ENCODE data around the gene ZNF609.
"Not testable (repeated sequence)": the region's sequence is repeated elsewhere in the genome, so short reads cannot be mapped to it uniquely, and the experiment has no call there.

Gene ZNF609

DNA sequence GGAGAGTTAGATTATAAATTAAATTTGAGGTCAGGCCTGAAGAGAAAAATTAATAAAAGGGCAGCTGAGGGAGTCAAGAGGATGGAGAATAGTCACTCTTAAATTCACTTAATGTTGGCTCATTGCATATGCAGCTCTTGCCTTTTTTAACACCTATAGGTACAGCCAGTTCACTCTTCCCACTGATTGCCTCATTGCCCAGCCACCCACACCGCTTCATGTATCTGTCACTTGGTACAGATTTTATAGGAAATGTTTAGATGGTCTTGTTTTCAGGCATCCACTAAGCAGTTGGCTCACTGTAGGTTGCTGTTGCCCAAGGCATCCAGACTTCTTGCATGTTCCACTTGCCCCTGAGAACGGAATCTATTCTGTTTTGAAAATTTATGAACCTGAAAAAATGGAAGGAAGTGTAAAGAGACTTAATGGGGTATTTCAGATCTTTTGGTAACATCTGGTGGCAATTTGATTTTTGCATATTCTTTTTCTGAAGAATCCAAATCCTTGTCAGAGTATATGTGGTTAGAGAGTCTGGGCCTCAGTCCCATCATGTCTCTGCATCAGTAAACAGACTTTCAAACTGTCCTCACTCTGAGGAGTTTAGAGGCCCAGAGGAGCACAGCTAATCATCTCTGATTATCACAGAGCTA is 163.1 kb downstream of the ZNF609 start:
- no peak for DNase-seq (ENCODE audit: low read depth)

DNA sequence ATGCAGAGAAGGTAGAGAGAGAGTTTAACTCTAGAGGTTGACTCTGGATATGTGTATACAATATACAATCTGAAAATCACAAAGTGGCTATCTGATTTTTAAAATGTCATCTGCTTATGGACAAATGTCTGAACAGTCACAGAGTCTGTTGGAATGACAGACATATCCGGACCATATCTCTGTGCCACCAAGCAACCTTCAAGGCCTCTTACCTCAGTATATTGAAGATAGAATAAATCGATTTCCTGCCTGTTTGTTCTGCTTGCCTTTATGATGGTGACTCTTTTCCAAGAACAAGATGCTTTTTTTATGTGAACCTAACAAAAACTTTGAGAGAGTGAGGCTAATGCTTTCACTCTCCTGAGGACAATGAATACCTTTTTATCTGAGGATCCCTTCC is 163.9 kb downstream of the ZNF609 start:
- no peak for DNase-seq (ENCODE audit: low read depth)

DNA sequence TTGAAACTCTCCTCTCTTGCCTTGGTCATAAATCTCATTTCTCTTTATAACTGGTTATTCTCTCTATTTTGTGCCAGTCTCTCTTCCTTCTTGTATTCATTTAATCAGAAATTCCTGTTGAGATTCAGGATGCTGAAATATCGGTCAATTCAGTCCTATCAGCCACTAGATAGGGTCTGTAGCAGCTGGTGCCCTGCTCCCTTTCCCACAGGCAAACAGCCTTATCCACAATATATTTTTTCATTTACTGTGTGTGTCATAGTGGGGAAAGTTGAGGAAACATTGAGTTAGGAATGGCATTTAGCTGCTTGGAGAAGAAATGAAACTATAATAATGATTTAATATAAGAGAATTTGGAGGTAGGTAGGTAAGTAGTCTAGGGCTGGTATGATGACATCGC is 168.7 kb downstream of the ZNF609 start:
- no peak for DNase-seq (ENCODE audit: low read depth)

DNA sequence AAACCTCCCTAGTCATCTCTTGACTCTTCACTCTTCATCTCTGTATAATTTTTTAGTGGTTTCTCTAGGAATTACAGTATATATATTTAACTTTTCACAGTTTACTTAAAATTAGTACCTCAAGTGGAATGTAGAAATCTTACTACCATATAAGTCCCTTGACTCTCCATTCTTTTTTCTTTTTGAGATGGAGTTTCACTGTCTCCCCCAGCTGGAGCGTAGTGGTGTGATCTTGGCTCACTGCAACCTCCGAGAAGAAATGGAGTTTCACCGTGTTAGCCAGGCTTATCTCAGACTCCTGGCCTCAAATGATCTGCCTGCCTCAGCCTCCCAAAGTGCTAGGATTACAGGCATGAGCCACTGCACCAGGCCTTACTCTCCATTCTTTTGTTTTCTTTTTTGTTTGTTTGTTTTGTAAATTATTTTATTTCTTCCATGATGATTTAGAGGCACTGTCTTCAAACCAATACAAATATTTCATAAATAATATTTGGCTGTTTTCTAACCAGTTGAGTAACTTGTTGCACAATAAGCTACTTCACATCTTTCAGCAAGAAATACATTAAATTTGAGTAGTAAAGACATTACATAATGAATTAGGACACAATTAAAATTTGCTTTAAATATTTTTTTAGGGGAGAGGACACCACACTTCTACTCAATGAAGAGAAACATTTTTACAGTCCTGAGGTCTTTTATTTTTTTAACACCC is 170.2 kb downstream of the ZNF609 start:
- no peak for DNase-seq (ENCODE audit: low read depth)

DNA sequence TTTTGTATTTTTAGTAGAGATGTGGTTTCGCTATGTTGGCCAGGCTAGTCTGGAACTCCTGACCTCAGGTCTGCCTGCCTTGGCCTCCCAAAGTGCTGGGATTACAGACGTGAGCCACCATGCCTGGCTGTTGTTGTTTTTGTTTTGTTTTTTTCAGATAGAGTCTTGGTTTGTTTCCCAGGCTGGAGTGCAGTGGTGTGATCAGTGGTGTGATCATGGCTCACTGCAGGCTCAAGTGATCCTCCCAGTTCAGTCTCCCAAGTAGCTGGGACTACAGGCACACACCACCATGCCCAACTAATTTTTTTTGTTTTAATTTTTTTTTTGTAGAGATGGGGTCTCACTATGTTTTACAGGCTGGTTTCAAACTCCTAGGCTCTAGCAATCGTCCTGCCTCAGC is 172.3 kb downstream of the ZNF609 start:
- DNase-seq (ENCODE audit: low read depth): not testable (repeated sequence)

DNA sequence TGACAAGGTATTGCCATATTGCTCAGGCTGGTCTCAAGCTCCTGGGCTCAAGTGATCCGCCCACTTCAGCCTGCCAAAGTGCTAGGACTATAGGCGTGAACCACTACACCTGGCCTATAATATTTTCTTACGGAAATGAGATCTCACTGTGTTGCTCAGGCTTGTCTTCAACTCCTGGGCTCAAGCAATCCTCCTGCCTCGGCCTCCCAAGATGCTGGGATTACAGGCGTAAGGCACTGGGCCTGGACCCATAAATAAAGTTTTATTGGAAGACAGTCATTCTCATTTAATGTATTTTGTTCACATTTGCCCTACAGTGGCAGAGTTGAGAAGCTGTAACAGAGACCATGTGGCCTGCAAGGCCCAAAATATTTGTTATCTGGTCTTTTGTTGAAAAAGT is 173.0 kb downstream of the ZNF609 start:
- no peak for DNase-seq (ENCODE audit: low read depth)

DNA sequence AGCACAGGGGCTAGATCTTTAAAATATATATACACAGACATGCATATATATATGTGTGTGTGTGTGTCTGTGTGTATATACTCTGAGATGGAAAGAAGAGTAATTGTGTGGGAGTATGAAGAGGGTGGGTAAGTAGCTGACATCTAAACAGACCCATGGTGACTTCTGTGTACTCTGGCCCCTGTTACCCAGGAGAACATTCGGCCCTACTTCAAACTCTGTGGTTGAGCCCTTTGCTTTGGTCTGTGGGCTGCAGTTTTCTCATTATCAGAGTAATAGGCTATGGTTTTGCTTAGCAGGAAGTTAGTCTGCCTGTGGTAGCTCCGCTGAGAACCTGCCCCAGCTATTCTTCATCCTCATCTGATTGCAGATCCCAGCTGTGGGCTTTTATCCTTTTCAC is 173.6 kb downstream of the ZNF609 start:
- no peak for DNase-seq (ENCODE audit: low read depth)

DNA sequence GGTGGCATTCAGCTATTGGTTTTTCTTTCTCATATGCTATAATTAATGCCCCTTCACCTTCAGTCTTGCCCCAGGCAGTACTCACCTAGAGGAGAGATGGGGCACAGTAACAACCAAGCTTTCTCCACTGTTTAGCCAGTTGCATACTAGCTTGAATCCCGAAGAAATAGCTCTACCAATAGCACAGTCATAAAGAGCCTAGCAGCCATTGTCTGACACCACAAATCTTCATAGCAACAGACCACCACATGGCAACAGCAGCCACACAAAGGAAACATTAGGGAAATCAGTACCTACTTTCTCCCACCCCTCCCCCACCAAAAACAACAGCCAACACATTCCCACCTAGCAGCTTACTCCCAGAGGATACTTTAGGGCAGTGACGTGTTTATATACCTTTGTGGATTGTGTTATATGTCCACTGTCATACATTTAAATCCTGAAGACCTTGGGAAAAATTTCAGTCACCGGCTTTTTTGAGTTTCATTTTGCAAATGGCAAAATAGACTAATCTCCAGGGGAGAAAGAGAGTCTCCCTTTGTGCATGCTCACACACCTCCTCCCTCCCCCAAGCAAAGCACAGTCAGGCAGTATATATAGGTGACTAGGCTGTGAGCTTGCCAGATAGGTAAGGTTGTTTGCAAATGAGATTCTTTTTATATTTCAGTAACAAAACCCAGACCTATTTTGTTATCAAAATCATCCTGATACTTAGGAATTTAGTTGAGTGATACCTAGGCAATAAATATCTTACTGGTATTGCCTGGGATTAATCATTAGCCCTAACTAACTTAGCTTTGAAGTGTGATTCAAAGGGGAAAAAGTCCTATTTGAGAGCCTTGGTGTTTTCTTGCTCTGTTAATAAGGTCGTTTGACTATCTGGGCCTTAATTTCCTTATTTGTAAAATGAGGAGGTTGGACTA is 174.5 kb downstream of the ZNF609 start:
- no peak for DNase-seq (ENCODE audit: low read depth)

DNA sequence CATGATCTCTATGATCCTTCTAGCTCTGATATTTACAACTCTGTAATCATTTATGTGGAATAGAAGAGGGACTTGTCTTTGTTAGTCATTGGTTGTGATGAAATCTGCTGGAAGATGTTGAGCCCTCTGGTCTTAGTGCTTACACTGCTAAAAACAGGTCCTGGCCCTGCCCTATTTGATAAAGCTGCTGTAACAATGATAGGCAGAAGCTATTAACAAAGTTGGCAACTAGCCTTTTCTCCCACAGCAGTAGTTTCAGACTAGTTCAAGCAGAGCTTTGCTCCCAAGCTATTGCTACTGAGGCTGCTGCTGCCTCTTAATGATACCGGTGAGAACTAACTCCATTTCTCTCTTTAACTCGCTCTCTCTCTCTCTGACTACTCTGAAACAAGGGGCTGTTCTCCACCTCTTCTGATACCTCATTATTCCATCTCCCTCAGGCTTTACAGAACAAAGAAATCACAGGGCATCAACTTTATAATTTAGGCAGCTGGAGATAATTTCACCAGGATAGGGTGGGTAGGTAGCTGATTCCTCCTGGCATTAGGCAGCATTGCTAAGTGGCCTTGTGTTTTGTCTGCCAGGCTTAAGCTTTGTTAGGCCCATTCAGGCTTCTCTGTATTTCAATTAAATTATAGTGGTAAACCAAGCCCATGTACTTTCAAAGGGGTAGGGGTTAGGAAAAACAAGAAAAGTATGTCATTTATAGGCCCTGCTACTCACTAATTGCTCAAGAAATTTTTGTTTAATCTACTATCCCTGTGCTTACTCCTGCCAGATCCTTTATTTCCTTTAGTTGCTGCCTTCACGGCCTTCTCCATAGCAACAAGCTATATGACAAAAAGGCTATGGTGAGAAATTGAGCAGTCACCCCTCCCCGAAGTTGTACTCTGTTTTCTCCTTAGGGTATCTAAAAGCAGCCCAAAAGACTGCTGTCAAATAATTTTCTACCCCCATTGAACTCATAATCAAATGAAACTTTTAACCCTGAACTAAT is 175.4 kb downstream of the ZNF609 start:
- DNase-seq (ENCODE audit: low read depth): no peak

DNA sequence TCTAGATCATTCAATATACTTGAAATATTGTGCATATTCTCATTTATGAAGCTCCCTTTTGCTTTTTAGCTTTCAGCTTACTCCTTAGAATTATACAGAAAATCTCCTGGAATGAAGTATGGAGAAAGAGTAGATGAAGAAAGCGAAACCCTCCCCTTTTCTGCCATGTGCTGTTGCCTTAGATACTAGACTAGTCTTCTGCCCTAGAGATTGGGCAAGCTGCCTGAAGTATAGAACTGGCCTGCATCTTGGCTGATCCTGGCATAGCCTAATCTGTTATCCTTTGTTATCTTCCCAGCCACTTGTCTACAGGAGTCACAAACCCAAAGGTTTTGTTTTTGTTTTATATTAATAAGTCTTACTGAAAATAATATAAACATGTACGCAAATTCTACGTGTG is 176.2 kb downstream of the ZNF609 start:
- no peak for DNase-seq (ENCODE audit: low read depth)

DNA sequence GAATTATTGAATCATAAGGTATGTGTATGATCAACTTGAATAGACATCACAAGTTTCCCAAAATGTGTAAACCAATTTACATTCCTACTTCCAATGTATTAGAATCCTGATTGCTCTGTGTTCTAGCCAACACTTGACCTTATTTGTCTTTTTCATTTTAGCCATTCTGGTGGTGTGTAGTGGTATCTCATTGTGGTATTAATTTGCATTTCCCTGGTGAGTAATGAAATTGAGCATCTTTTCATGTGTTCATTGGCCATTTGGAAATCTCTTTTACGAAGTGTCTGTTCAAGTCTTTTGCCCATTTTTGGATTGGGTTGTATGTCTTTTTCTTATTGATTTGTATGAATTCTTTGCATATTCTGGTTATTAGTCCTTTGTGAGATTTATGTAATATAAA is 177.0 kb downstream of the ZNF609 start:
- no peak for DNase-seq (ENCODE audit: low read depth)

DNA sequence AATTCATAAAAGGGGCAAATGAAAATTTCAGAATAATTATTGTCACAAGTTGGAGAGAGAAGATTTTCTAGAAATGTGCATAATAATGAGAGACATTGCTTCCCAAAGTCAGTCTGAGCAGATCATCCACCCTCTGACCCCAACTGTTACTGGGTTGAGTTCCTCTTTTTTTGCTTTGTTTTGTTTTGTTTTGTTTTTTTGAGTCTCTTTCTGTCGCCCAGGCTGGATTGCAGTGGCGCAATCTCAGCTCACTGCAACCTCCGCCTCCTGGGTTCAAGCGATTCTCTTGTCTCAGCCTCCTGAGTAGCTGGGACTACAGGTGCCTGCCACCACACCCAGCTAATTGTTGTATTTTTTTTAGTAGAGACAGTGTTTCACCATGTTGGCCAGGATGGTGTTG is 179.4 kb downstream of the ZNF609 start:
- not testable (repeated sequence) for DNase-seq (ENCODE audit: low read depth)

DNA sequence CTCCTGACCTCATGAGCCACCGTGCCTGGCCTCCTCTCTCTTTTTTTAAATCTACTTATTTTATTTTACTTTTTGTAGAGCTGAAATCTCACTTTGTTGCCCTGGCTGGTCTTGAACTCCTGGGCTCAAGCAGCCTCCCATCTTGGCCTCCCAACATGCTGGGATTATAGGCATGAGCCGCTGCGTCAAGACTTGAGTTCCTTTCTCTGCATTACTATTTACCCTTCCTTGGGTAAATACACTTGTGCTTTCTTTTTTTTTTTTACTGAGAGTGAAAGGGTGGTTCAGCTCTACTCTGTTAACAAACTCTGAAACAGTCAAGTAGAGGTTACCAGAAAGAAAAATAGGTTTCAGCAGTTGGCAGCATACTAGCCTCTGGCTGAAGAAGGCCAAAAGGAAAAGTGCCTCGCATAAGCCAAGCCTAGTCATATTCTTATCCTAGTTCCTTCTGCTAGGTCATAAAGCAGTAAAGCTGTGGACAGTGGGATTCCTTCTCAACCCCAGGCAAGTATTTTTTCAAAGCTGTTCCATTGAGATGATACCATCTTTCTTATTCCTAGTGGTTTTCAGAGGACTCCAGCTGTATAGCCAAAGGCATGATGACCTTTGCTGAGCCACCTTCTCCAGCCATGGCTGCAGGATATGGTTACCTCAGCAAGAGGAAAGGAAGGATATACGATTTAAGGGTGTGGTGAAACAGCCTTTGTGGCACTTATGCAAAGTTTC is 179.9 kb downstream of the ZNF609 start:
- no peak for DNase-seq (ENCODE audit: low read depth)

DNA sequence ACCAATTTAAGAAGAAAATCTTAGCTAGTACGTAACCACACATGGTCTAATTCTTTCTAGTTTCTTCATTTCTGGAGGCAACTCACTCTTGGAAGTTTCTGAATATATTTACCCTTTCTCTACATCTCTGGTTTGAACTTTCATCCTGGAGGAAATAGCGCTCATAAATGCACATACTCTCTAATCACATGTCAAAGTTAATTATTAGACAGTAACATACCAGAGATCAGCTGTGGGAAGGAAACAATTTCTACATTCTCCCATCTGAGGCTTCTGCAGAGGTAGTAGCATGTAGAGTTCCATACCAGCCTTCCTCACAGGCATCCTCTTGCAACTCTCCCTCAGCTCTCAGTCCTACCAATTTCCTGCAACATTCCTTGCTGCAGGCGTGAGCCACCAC is 182.5 kb downstream of the ZNF609 start:
- no peak for DNase-seq (ENCODE audit: low read depth)

DNA sequence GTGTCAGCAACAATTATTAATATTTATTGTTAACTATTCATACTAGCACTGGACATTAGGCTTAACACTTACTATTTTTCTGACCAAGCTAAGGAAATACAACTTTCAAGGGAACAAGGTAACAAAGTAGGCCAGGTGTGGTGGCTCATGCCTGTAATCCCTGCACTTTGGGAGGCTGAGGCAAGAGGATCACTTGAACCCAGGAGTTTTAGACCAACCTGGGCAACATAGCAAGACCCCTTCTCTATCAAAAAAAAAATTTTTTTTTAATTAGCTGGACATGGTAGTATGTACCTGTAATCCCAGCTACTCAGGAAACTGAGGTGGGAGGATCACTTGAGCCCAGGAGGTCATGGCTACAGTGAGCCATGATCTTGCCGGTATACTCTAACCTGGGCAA is 183.3 kb downstream of the ZNF609 start:
- no peak for DNase-seq (ENCODE audit: low read depth)

DNA sequence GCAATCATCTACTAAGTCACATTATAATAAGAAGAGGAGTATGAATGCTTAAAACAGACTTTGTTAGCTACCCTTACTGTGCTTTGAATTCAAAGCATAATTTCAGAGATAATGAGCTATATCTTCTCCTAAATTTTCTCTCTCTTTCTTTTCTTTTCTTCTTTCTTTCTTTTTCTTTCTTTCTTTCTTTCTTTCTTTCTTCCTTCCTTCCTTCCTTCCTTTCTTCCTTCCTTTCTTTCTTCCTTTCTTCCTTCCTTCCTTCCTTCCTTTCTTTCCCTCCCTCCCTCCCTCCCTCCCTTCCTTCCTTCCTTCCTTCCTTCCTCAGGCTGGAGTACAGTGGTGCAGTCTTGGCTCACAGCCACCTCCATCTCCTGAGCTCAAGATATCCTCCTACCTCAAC is 184.4 kb downstream of the ZNF609 start:
- not testable (repeated sequence) for DNase-seq (ENCODE audit: low read depth)

DNA sequence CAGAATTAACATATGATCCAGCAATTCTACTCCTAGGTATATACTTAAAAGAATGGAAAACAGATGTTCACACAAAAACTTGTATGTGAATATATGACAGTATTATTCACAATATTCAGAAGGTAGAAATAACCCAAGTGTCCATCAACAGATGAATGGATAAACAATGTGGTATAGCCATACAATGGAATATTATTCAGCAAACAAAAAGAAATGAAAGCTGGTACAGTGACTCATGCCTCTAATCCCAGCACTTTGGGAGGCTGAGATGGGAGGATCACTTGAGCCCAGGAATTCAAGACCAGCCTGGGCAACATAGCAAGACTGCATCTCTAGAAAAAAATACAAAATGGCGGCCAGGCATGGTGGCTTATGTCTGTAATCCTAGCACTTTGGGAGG is 185.6 kb downstream of the ZNF609 start:
- no peak for DNase-seq (ENCODE audit: low read depth)

DNA sequence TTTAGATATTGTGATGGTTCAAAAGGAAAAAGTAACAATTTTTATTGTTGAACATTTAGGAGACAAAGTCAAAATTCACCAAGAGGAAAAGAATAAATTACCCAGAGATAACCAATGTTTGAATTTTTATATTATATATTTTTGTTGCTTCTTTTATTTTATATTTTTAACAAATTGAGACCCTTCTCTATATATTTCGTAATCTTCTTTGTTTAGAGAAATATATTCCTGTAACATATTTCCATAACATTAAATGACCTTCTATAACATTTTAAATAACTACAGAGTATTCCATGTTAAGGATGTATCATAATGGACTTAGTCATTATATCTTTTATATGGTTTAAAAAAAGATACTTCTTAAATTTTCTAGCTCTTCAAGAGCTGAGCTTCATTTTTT is 187.0 kb downstream of the ZNF609 start:
- DNase-seq (ENCODE audit: low read depth): no peak

DNA sequence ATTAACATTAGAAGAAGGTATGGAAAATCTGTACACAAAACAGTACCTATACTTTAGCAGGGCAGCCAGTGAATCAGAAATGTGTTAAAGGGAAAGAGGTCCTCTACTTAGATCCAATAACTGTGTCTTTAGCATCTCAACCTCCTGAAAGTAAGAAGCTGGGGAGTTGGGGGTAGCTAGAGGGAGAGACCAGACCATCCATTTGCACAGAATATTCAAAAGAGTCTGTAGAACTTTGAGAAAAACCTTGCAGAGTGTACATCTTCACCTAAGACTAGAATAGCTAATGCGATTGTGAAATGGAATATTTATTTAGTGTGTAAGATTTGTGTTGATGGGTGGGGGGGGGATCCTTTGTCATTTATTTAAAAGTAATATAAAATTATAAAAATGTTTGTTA is 190.2 kb downstream of the ZNF609 start:
- DNase-seq (ENCODE audit: low read depth): no peak

DNA sequence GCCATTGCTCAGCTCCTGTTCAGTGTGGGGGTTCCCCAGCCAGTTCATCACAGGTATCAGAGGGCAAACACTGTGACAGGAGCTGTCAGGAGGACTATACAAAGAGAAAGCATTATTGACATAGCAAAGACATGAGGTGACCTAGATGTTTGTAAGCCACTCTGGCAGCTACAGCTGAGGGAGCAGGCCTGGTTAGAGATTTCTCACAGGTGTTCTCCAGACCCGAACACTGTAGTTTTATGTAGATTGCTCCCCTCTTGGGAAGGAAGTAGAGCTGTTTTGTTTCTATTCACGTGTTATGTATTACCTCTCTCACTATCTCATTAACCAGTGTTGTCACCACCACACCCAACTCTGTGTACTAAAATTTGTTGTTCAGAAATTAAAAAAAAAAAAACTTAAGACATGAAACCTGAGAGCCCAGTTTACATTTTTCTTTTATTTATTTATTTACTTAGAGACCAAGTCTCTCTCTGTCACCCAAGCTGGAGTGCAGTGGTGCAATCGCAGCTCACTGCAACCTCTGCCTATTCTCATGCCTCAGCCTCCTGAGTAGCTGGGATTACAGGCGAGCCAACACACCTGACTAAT is 191.3 kb downstream of the ZNF609 start:
- DNase-seq (ENCODE audit: low read depth): peak; percentile 15

DNA sequence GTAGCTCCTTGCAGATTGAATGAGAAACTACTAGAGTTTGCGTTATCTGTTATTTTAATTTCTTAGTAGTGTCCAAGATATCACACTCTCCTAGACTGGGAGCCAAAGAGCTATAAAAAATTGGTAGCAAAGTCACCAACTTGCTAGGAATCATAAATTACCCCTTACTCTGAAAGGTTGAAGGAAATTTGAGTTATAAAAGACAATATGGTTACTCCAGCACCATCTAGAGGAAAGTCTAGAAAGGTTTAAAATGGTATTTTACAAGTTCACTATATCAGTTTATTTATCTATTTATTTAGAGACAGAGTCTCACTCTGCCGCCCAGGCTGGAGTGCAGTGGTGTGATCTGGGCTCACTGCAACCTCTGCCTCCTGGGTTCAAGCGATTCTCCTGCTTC is 193.4 kb downstream of the ZNF609 start:
- DNase-seq (ENCODE audit: low read depth): no peak
